Measurements from ENCODE around the gene ATG2B.

Gene ATG2B

DNA sequence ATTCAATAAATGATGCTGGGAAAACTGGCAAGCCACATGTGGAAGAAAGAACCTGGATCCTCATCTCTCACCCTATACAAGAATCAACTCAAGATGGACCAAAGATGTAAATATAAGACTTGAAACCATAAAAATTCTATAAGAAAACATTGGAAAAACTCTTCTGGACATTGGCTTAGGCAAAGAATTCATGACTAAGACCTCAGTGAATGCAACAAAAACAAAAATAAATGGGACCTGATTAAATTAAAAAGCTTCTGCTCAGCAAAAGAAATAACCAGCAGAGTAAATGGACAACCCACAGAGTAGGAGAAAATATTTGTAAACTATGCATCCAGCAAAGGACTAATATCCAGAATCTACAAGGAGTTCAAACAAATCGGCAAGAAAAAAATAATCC lies 24.6 kb downstream of the ATG2B start:
- no peaks in the 10 kb centered on the region for H3K4me1 ChIP-seq (ENCODE audit: control insufficient read depth, insufficient read depth, low read length)
- CTCF ChIA-PET, result no interaction called here
- peaks cover 22 to 43% of the 10 kb centered on the region in 2 experiments for H3K36me3 ChIP-seq (ENCODE audit: control insufficient read depth in 2 of 2, insufficient read depth in 1 of 2, low read length in 2 of 2)
- TF ChIP-seq, protein P1, sequence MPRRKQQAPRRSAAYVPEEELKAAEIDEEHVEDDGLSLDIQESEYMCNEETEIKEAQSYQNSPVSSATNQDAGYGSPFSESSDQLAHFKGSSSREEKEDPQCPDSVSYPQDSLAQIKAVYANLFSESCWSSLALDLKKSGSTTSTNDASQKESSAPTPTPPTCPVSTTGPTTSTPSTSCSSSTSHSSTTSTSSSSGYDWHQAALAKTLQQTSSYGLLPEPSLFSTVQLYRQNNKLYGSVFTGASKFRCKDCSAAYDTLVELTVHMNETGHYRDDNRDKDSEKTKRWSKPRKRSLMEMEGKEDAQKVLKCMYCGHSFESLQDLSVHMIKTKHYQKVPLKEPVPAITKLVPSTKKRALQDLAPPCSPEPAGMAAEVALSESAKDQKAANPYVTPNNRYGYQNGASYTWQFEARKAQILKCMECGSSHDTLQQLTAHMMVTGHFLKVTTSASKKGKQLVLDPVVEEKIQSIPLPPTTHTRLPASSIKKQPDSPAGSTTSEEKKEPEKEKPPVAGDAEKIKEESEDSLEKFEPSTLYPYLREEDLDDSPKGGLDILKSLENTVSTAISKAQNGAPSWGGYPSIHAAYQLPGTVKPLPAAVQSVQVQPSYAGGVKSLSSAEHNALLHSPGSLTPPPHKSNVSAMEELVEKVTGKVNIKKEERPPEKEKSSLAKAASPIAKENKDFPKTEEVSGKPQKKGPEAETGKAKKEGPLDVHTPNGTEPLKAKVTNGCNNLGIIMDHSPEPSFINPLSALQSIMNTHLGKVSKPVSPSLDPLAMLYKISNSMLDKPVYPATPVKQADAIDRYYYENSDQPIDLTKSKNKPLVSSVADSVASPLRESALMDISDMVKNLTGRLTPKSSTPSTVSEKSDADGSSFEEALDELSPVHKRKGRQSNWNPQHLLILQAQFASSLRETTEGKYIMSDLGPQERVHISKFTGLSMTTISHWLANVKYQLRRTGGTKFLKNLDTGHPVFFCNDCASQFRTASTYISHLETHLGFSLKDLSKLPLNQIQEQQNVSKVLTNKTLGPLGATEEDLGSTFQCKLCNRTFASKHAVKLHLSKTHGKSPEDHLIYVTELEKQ (tag by site-specific recombination; IDR thresholded peaks at IDR 0.05; ENCODE audit: borderline replicate concordance), result no peak
- no peak for TF ChIP-seq FEZF1 (tag by site-specific recombination; IDR thresholded peaks at IDR 0.05)
- TF ChIP-seq, protein P2, sequence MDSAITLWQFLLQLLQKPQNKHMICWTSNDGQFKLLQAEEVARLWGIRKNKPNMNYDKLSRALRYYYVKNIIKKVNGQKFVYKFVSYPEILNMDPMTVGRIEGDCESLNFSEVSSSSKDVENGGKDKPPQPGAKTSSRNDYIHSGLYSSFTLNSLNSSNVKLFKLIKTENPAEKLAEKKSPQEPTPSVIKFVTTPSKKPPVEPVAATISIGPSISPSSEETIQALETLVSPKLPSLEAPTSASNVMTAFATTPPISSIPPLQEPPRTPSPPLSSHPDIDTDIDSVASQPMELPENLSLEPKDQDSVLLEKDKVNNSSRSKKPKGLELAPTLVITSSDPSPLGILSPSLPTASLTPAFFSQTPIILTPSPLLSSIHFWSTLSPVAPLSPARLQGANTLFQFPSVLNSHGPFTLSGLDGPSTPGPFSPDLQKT (IDR thresholded peaks at IDR 0.05; ENCODE audit: borderline replicate concordance, low read depth, low read length), result no peak
- no peak for TF ChIP-seq ZNF776 (tag by site-specific recombination; IDR thresholded peaks at IDR 0.05; ENCODE audit: borderline replicate concordance)
- no peak for TF ChIP-seq ZSCAN23 (tag by site-specific recombination; IDR thresholded peaks at IDR 0.05)
- H3K9me3 ChIP-seq (ENCODE audit: control insufficient read depth, insufficient read depth, low read depth, low read length), result no peaks in the 10 kb centered on the region
- H3K4me3 ChIP-seq (ENCODE audit: low read depth, low read length), result no peak overlapping the region
- POLR2A ChIA-PET, result no interaction called here
- no peak overlapping the region for H3K27ac ChIP-seq (ENCODE audit: extremely low read depth, low read depth, low read length)

DNA sequence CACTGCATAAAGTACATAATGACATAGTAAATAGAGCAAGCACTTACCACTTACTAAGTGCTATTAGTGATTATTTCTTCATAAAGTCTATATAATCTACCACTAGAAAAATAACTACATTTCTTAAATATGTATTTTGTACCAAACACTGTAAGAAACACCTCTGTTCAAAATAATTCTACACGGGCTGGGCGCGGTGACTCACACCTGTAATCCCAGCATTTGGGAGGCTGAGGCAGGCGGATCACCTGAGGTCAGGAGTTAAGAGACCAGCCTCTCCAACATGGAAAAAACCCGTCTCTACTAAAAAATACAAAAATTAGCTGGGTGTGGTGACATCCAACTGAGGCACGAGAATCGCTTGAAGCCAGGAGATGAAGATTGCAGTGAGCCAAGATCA lies 38.9 kb downstream of the ATG2B start:
- Histone ChIP-seq H3K36me3 (ENCODE audit: control insufficient read depth in 2 of 2, insufficient read depth in 1 of 2, low read length in 2 of 2) (peaks cover 34 to 52% of the 10 kb centered on the region in 2 experiments), H3K4me3 (ENCODE audit: low read depth, low read length) (no peak overlapping the region), H3K4me1 (ENCODE audit: control insufficient read depth, insufficient read depth, low read length) (no peaks in the 10 kb centered on the region), H3K27ac (ENCODE audit: extremely low read depth, low read depth, low read length) (no peak overlapping the region), H3K9me3 (ENCODE audit: control insufficient read depth, insufficient read depth, low read depth, low read length) (no peaks in the 10 kb centered on the region)
- CTCF ChIA-PET, result no interaction called here
- TF ChIP-seq FEZF1 (tag by site-specific recombination; IDR thresholded peaks at IDR 0.05), result no peak
- TF ChIP-seq, protein P3, sequence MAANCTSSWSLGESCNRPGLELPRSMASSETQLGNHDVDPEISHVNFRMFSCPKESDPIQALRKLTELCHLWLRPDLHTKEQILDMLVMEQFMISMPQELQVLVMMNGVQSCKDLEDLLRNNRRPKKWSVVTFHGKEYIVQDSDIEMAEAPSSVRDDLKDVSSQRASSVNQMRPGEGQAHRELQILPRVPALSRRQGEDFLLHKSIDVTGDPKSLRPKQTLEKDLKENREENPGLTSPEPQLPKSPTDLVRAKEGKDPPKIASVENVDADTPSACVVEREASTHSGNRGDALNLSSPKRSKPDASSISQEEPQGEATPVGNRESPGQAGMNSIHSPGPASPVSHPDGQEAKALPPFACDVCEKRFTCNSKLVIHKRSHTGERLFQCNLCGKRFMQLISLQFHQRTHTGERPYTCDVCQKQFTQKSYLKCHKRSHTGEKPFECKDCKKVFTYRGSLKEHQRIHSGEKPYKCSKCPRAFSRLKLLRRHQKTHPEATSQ (tag by site-specific recombination; IDR thresholded peaks at IDR 0.05), result no peak
- no peak for TF ChIP-seq ZNF223 (tag by site-specific recombination; IDR thresholded peaks at IDR 0.05)
- no peak for TF ChIP-seq ZNF138 (tag by site-specific recombination; IDR thresholded peaks at IDR 0.05; ENCODE audit: borderline replicate concordance)
- TF ChIP-seq, protein P4, sequence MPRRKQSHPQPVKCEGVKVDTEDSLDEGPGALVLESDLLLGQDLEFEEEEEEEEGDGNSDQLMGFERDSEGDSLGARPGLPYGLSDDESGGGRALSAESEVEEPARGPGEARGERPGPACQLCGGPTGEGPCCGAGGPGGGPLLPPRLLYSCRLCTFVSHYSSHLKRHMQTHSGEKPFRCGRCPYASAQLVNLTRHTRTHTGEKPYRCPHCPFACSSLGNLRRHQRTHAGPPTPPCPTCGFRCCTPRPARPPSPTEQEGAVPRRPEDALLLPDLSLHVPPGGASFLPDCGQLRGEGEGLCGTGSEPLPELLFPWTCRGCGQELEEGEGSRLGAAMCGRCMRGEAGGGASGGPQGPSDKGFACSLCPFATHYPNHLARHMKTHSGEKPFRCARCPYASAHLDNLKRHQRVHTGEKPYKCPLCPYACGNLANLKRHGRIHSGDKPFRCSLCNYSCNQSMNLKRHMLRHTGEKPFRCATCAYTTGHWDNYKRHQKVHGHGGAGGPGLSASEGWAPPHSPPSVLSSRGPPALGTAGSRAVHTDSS (tag by site-specific recombination; IDR thresholded peaks at IDR 0.05), result no peak
- no peak for TF ChIP-seq ZNF391 (tag by site-specific recombination; IDR thresholded peaks at IDR 0.05; ENCODE audit: borderline replicate concordance, low read depth)
- no peak for TF ChIP-seq ZNF785 (tag by site-specific recombination; IDR thresholded peaks at IDR 0.05)
- TF ChIP-seq ZNF426 (tag by site-specific recombination; IDR thresholded peaks at IDR 0.05), result no peak
- no peak for TF ChIP-seq ZXDB (tag by site-specific recombination; IDR thresholded peaks at IDR 0.05)
- TF ChIP-seq ZNF274 (IDR thresholded peaks at IDR 0.05; ENCODE audit: low read length), result no peak
- no peak for TF ChIP-seq ZNF274 (tag by site-specific recombination; IDR thresholded peaks at IDR 0.05; ENCODE audit: borderline replicate concordance)
- no peak for TF ChIP-seq ZSCAN30 (tag by site-specific recombination; IDR thresholded peaks at IDR 0.05)
- no peak for TF ChIP-seq KLF7 (tag by site-specific recombination; IDR thresholded peaks at IDR 0.05; ENCODE audit: borderline replicate concordance)
- TF ChIP-seq ZNF621 (tag by site-specific recombination; IDR thresholded peaks at IDR 0.05), result no peak
- no peak for TF ChIP-seq ZNF302 (tag by site-specific recombination; IDR thresholded peaks at IDR 0.05; ENCODE audit: low read depth)
- TF ChIP-seq, protein P5, sequence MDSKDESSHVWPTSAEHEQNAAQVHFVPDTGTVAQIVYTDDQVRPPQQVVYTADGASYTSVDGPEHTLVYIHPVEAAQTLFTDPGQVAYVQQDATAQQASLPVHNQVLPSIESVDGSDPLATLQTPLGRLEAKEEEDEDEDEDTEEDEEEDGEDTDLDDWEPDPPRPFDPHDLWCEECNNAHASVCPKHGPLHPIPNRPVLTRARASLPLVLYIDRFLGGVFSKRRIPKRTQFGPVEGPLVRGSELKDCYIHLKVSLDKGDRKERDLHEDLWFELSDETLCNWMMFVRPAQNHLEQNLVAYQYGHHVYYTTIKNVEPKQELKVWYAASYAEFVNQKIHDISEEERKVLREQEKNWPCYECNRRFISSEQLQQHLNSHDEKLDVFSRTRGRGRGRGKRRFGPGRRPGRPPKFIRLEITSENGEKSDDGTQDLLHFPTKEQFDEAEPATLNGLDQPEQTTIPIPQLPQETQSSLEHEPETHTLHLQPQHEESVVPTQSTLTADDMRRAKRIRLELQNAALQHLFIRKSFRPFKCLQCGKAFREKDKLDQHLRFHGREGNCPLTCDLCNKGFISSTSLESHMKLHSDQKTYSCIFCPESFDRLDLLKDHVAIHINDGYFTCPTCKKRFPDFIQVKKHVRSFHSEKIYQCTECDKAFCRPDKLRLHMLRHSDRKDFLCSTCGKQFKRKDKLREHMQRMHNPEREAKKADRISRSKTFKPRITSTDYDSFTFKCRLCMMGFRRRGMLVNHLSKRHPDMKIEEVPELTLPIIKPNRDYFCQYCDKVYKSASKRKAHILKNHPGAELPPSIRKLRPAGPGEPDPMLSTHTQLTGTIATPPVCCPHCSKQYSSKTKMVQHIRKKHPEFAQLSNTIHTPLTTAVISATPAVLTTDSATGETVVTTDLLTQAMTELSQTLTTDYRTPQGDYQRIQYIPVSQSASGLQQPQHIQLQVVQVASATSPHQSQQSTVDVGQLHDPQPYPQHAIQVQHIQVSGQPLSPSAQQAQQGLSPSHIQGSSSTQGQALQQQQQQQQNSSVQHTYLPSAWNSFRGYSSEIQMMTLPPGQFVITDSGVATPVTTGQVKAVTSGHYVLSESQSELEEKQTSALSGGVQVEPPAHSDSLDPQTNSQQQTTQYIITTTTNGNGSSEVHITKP (tag by site-specific recombination; IDR thresholded peaks at IDR 0.05), result no peak
- no peak for TF ChIP-seq PRDM1 (tag by site-specific recombination; IDR thresholded peaks at IDR 0.05)
- POLR2A ChIA-PET, result no interaction called here

Data from HEK293 (cell line).